A673 (cell line): ENCODE measurements around the gene CCDC178.

ENCODE experiments used
- EZH2 ChIP-seq: fragments of 200-600 bp; sonication (generic); IDR thresholded peaks from 2 replicates; pipeline ENCODE4 v1.6.1; 2017; ENCODE audit warnings: borderline replicate concordance, low read depth, mild to moderate bottlenecking, mixed read lengths, antibody characterized with exemption, low read length; ENCODE audit not compliant: poor library complexity, severe bottlenecking
- TF ChIP-seq, protein P1 (sequence below): fragments of 300-800, 200-600 bp; sonication (generic); conservative IDR thresholded peaks from 2 replicates; pipeline ENCODE4 v1.5.1; 2017; ENCODE audit warnings: low read depth, mild to moderate bottlenecking, antibody characterized with exemption, low read length, moderate library complexity, mixed read lengths

DNA sequence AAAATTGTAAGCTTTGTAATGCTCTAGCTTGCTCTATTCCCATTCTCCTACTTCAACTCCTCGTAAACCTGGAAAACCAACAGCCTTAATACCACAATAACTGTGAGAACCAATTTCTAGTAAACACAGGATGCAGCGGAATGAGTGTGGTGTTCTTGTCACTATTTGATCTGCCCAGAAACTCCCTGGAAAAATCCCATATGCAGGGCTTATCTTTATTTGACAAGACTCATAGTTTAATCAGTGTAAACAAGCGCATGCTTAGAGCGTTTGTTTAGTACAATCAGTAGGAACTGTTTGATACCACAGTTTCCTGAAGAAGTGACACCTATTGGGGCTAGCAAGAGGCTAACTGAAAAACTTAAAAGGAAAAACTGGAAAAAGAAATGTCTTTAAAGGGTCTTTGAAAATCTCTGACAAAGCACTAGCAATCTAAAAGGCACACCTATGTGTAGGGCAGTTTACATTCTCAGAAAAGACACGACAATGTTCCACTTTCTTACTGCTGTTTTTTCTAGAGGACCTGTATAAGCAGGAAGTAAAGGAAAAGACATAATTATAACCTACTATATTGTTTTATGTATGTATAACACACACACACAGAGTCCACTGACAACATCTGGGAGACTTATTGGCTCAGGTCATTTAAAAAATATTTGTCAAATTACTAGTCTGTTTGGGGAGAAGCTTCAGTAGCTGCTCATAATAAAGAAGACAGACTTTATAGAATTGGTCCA is 426.3 kb downstream of the CCDC178 start:
- TF ChIP-seq, protein P1, sequence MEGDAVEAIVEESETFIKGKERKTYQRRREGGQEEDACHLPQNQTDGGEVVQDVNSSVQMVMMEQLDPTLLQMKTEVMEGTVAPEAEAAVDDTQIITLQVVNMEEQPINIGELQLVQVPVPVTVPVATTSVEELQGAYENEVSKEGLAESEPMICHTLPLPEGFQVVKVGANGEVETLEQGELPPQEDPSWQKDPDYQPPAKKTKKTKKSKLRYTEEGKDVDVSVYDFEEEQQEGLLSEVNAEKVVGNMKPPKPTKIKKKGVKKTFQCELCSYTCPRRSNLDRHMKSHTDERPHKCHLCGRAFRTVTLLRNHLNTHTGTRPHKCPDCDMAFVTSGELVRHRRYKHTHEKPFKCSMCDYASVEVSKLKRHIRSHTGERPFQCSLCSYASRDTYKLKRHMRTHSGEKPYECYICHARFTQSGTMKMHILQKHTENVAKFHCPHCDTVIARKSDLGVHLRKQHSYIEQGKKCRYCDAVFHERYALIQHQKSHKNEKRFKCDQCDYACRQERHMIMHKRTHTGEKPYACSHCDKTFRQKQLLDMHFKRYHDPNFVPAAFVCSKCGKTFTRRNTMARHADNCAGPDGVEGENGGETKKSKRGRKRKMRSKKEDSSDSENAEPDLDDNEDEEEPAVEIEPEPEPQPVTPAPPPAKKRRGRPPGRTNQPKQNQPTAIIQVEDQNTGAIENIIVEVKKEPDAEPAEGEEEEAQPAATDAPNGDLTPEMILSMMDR, result no peak
- TF ChIP-seq EZH2, result no peak
